Medulla oblongata (tissue), 1 donor: ENCODE measurements around the gene PTPN14.

Experiments
- DNase-seq: peaks from one replicate; pipeline ENCODE4 v3.0.0-alpha.2; 2015; ENCODE audit errors: extremely low spot score

The PTPN14 gene

GRCh38 chr1:214364786-214365295, 186.6 kb downstream of the PTPN14 start:
- no peak for DNase-seq

GRCh38 chr1:214364386-214364785, 187.0 kb downstream of the PTPN14 start:
- DNase-seq: no peak

- no peak for DNase-seq
Measured at GRCh38 chr1:214363386-214363785, 188.0 kb downstream of the PTPN14 start.

GRCh38 chr1:214362188-214362882, 189.1 kb downstream of the PTPN14 start:
- DNase-seq: peak; percentile 70

- no peak for DNase-seq
Measured at GRCh38 chr1:214361636-214362035, 189.8 kb downstream of the PTPN14 start.

- DNase-seq: no peak
Measured at GRCh38 chr1:214360525-214361164, 190.8 kb downstream of the PTPN14 start.

GRCh38 chr1:214360116-214360515, 191.3 kb downstream of the PTPN14 start:
- DNase-seq: no peak

GRCh38 chr1:214354440-214355148, 196.8 kb downstream of the PTPN14 start:
- no peak for DNase-seq

- DNase-seq: no peak
Measured at GRCh38 chr1:214352838-214353237, 198.6 kb downstream of the PTPN14 start.

GRCh38 chr1:214351551-214352277, 199.7 kb downstream of the PTPN14 start:
- no peak for DNase-seq

- DNase-seq: no peak
Measured at GRCh38 chr1:214349781-214350180, 201.6 kb downstream of the PTPN14 start.

- DNase-seq: no peak
Measured at GRCh38 chr1:214349008-214349407, 202.4 kb downstream of the PTPN14 start.

- no peak for DNase-seq
Measured at GRCh38 chr1:214344897-214345296, 206.5 kb downstream of the PTPN14 start.

GRCh38 chr1:214342525-214342924, 208.9 kb downstream of the PTPN14 start:
- DNase-seq: no peak

- no peak for DNase-seq
Measured at GRCh38 chr1:214341932-214342331, 209.5 kb downstream of the PTPN14 start.

GRCh38 chr1:214341459-214341858, 209.9 kb downstream of the PTPN14 start:
- no peak for DNase-seq

GRCh38 chr1:214338212-214338611, 213.2 kb downstream of the PTPN14 start:
- no peak for DNase-seq

GRCh38 chr1:214337511-214337910, 213.9 kb downstream of the PTPN14 start:
- DNase-seq: no peak

- no peak for DNase-seq
Measured at GRCh38 chr1:214337015-214337414, 214.4 kb downstream of the PTPN14 start.

- no peak for DNase-seq
Measured at GRCh38 chr1:214335567-214335966, 215.8 kb downstream of the PTPN14 start.

- peak; percentile 67 for DNase-seq
Measured at GRCh38 chr1:214332946-214333798, 218.2 kb downstream of the PTPN14 start.
